Thymus (tissue), 14 donors: ENCODE results near the gene TK1. TPM values are rescaled to one million over a fixed set of nuclear protein-coding genes. Genes with fewer than 3 reads are reported as not detected.
"Not testable (repeated sequence)": the region's sequence is repeated elsewhere in the genome, so short reads cannot be mapped to it uniquely, and the experiment has no call there.

Source experiments
- DNase-seq, 9 donors: peaks; one replicate each; pipeline ENCODE4 v3.0.0-alpha.2; 2013; ENCODE audit warnings: low spot score in 9 of 9, low read depth in 6 of 9, missing footprints in 1 of 9
- H3K27ac ChIP-seq, 2 donors: one replicate each; pipeline ENCODE4 v1.5.1; 2013; ENCODE audit warnings: control low read depth in 1 of 2, low read depth in 1 of 2, low read length in 1 of 2, mild to moderate bottlenecking in 1 of 2, moderate library complexity in 1 of 2
- H3K27me3 ChIP-seq, 2 donors: one replicate each; pipeline ENCODE4 v1.5.1; 2013; ENCODE audit warnings: low read length in 1 of 2; ENCODE audit not compliant: control insufficient read depth in 2 of 2, insufficient read depth in 1 of 2
- H3K36me3 ChIP-seq, 2 donors: one replicate each; pipeline ENCODE4 v1.5.1; 2013; ENCODE audit warnings: low read length in 1 of 2, mild to moderate bottlenecking in 1 of 2, moderate library complexity in 1 of 2; ENCODE audit not compliant: control insufficient read depth in 2 of 2, insufficient read depth in 2 of 2
- H3K4me1 ChIP-seq, 2 donors: one replicate each; pipeline ENCODE4 v1.5.1; 2013; ENCODE audit warnings: low read length in 2 of 2; ENCODE audit not compliant: control insufficient read depth in 2 of 2, insufficient read depth in 2 of 2
- H3K4me3 ChIP-seq, 2 donors: one replicate each; pipeline ENCODE4 v1.5.1; 2013; ENCODE audit warnings: low read length in 2 of 2, control low read depth in 1 of 2, mild to moderate bottlenecking in 1 of 2
- H3K9me3 ChIP-seq, 2 donors: one replicate each; pipeline ENCODE4 v1.5.1; 2013; ENCODE audit warnings: low read length in 1 of 2, mild to moderate bottlenecking in 1 of 2; ENCODE audit not compliant: control insufficient read depth in 2 of 2, insufficient read depth in 1 of 2
- WGBS: extraction: QIAGEN DNeasy Blood & Tissue Kit; methylation state at CpG from one replicate; pipeline ENCODE4 v1.1.7; 2013; 5-methylcytosine and 5-hydroxymethylcytosine counted together
- long read RNA-seq, 10 donors: transcript quantifications; one replicate each; lab custom pipeline, GENCODE V29; 2026
- polyA plus RNA-seq: library from polyadenylated mRNA; stranded (reverse); fragments of 200-250 nt; gene quantifications from one replicate; pipeline ENCODE4 v1.2.3, GENCODE V29; 2013
- total RNA-seq: library from RNA; stranded (reverse); fragments of 120-200 nt; gene quantifications from one replicate; pipeline ENCODE4 v1.2.4, GENCODE V29; 2013
- donor health status: healthy.

The TK1 gene, protein sequence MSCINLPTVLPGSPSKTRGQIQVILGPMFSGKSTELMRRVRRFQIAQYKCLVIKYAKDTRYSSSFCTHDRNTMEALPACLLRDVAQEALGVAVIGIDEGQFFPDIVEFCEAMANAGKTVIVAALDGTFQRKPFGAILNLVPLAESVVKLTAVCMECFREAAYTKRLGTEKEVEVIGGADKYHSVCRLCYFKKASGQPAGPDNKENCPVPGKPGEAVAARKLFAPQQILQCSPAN
- total RNA-seq = 32.3 TPM
- polyA plus RNA-seq = 3.8 TPM
- long read RNA-seq, donor 1, partial matches to known transcripts = 0 of 2 reads
- long read RNA-seq, donor 1, other reads (novel, unspliced or antisense) = 0 of 2 reads
- long read RNA-seq, donor 2 = 0 reads
- long read RNA-seq, donor 3, transcript TK1-201 (7 exons, 1,628 nt) = major isoform, 41 of 42 reads
- long read RNA-seq, donor 3, partial matches to known transcripts = 0 of 42 reads
- long read RNA-seq, donor 3, other reads (novel, unspliced or antisense) = 0 of 42 reads
- long read RNA-seq, donor 4, transcript TK1-201 (7 exons, 1,628 nt) = major isoform, 15 of 15 reads
- long read RNA-seq, donor 4, partial matches to known transcripts = 0 of 15 reads
- long read RNA-seq, donor 4, other reads (novel, unspliced or antisense) = 0 of 15 reads
- long read RNA-seq, donor 5, transcript TK1-201 (7 exons, 1,628 nt) = major isoform, 52 of 66 reads
- long read RNA-seq, donor 5, partial matches to known transcripts = 5 of 66 reads
- long read RNA-seq, donor 5, other reads (novel, unspliced or antisense) = 8 of 66 reads
- long read RNA-seq, donor 6, transcript TK1-201 (7 exons, 1,628 nt) = major isoform, 38 of 38 reads
- long read RNA-seq, donor 6, partial matches to known transcripts = 0 of 38 reads
- long read RNA-seq, donor 6, other reads (novel, unspliced or antisense) = 0 of 38 reads
- long read RNA-seq, donor 7, transcript TK1-201 (7 exons, 1,628 nt) = major isoform, 33 of 44 reads
- long read RNA-seq, donor 7, partial matches to known transcripts = 0 of 44 reads
- long read RNA-seq, donor 7, other reads (novel, unspliced or antisense) = 6 of 44 reads
- long read RNA-seq, donor 8, transcript TK1-201 (7 exons, 1,628 nt) = major isoform, 10 of 10 reads
- long read RNA-seq, donor 8, partial matches to known transcripts = 0 of 10 reads
- long read RNA-seq, donor 8, other reads (novel, unspliced or antisense) = 0 of 10 reads
- long read RNA-seq, donor 9, transcript TK1-201 (7 exons, 1,628 nt) = major isoform, 18 of 19 reads
- long read RNA-seq, donor 9, partial matches to known transcripts = 0 of 19 reads
- long read RNA-seq, donor 9, other reads (novel, unspliced or antisense) = 0 of 19 reads
- long read RNA-seq, donor 10, transcript TK1-201 (7 exons, 1,628 nt) = major isoform, 19 of 21 reads
- long read RNA-seq, donor 10, partial matches to known transcripts = 0 of 21 reads
- long read RNA-seq, donor 10, other reads (novel, unspliced or antisense) = 0 of 21 reads

DNA sequence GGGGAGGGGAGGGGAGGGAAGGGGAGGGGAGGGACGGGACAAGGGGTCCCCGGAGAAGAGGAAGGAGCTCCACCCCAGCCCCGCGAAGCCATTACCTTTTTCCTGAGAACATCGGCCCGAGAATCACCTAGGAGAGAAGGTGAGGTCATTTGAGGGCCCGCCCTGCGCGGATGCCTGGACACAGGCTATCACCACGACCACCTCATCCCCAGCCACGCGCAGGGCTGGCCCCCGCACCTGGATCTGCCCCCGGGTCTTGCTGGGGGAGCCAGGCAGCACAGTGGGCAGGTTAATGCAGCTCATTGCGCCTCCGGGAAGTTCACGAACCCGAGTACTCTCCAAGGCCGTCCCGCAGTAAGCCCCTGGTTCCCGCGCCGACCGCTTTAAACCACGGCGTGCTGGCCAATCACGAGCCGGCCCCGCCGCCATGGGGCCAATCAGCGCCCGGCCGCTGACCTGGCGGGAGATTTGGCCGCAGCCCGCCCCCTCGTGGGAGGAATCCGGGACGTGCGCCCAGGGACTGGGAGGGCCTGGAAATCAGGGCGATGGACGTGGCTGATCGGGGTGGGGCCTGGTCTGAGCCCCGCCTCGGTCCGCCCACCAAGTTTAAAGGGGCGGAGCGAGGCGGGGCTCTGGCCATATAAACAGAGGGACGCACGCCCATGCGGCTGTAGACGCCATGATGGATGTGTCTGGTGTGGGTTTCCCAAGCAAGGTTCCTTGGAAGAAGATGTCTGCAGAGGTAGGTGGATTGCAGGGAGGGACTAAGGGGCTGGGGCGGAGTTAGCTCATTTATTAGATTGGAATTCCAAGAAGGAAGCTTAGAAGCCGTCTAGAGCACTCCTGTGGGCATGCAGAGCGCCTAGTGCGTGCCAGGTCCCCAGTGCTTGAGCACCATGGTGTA lies at the start of gene TK1, which contains the start of gene AFMID:
Gene TK1, minus strand, starts transcription at position 361 of the 904 bp plus-strand sequence. Its CDS starts 58 bp downstream, at position 303.
Gene AFMID, plus strand, starts transcription at position 671 of the 904 bp plus-strand sequence. Its CDS starts 9 bp downstream, at position 680.
- H3K9me3 ChIP-seq = no peaks in the 10 kb centered on the region
- H3K4me3 ChIP-seq = peak within 1 kb of the TSS; percentile 46 to 62
- H3K27me3 ChIP-seq = no peaks in the 10 kb centered on the region
- peak within 1 kb of the TSS; percentile 20 to 60 for H3K27ac ChIP-seq
- WGBS = 5% methylated on average over 57 of the region's 57 CpGs
- peaks cover 9 to 19% of the 10 kb centered on the region in 2 donors for H3K36me3 ChIP-seq
- peak; percentile 40 to 81 (median 57) for DNase-seq
- peaks cover 9 to 39% of the 10 kb centered on the region in 2 donors for H3K4me1 ChIP-seq

DNA sequence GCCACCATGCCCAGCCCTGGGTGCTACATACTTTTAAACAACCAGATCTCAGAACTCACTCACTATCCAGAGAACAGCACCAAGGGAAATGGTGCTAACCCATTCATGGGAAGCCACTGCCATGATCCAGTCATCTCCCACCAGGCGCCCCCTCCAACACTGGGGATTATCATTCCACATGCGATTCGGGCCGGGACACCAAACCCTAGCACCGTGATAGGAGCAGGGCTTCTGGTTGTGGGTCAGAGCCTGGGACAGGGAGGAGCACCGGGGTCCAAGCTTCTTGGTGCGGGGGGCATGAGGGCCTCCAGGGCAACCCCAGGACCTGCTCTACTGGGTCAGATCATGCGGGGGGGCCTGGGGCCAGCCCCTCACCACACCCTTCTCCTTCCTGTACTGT lies 49.0 kb upstream of the TK1 start:
- WGBS = 90% methylated on average over 8 of the region's 8 CpGs
- no peak overlapping the region for H3K4me3 ChIP-seq
- H3K27ac ChIP-seq = no peak overlapping the region
- H3K27me3 ChIP-seq = peaks cover 20 to 25% of the 10 kb centered on the region in 2 donors
- DNase-seq = no peak
- H3K36me3 ChIP-seq = no peaks in the 10 kb centered on the region
- peaks cover 2 to 15% of the 10 kb centered on the region in 2 donors for H3K9me3 ChIP-seq
- H3K4me1 ChIP-seq = peaks cover 15 to 68% of the 10 kb centered on the region in 2 donors

DNA sequence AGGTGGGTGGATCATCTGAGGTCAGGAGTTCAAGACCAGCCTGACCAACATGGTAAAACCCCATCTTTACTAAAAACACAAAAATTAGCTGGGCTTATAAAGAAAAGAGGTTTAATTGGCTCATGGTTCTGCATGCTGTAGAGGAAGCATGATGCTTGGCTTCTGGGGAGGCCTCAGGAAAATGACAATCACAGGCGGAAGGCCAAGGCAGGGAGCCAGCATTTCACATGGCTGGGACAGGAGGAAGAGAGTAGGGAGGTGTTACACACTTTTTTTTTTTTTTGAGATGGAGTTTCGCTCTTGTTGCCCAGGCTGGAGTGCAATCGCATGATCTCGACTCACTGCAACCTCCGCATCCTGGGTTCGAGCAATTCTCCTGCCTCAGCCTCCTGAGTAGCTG lies 48.2 kb upstream of the TK1 start:
- H3K27me3 ChIP-seq = peaks cover 24 to 33% of the 10 kb centered on the region in 2 donors
- peaks cover 22 to 71% of the 10 kb centered on the region in 2 donors for H3K4me1 ChIP-seq
- H3K36me3 ChIP-seq, H3K27ac ChIP-seq, H3K4me3 ChIP-seq, DNase-seq: not testable (repeated sequence)
- H3K9me3 ChIP-seq = peaks cover 2 to 16% of the 10 kb centered on the region in 2 donors
- 94% methylated on average over 6 of the region's 6 CpGs for WGBS

DNA sequence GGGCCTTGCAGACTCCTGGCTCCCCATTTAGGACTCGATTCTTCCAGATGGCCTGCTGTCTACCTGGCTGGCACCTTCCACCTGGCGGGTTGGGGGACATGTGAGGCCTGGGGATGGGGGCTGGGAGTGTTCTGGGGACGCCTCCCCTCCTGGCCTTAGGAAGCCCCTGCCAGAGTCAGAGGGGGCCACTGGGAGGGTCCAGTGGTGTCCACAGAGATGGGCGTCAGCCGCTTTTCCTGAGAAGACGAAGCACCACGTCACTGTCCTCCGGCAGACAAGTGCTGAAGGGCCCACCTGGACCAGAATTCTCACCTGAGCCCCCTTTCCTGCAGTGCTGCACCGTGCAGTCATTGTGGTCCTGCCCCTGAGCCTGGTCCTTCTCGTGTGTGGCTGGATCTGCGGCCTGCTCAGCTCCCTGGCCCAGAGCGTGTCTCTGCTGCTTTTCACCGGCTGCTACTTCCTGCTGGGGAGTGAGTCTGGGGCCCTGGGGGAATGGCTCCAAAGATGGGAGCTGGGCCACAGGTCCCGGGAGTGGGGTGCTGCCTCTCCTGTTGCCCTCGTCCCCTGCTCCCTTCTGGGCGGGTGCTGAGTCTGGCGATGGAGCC lies 47.5 kb upstream of the TK1 start:
- H3K9me3 ChIP-seq = peaks cover 2 to 16% of the 10 kb centered on the region in 2 donors
- WGBS = 97% methylated on average over 17 of the region's 17 CpGs
- no peak for DNase-seq
- H3K27me3 ChIP-seq = peaks cover 24 to 36% of the 10 kb centered on the region in 2 donors
- H3K4me3 ChIP-seq = no peak overlapping the region
- H3K27ac ChIP-seq = no peak overlapping the region
- no peaks in the 10 kb centered on the region for H3K36me3 ChIP-seq
- H3K4me1 ChIP-seq = peaks cover 22 to 69% of the 10 kb centered on the region in 2 donors

DNA sequence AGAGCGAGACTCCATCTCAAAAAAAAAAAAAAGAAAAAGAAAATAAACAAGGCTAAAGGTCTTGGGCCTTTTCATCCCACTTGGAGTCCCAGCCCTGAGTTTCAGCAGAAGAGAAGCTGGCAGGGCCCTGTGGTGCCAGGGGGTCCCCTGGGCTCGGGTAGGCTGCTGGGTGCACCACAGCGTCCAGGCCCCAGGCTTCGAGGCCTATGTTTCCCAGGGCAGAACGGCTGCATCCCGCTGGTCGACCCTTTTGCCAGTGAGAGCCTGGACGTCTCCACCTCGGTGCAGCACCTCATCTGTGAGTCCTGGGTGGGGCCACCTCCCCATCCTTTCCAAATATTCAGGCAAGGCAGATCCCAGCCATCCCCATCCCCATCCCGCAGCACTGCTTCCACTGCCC lies 46.8 kb upstream of the TK1 start:
- DNase-seq = no peak
- H3K4me3 ChIP-seq = no peak overlapping the region
- peaks cover 2 to 16% of the 10 kb centered on the region in 2 donors for H3K9me3 ChIP-seq
- H3K4me1 ChIP-seq = peaks cover 22 to 63% of the 10 kb centered on the region in 2 donors
- WGBS = 99% methylated on average over 10 of the region's 10 CpGs
- no peaks in the 10 kb centered on the region for H3K36me3 ChIP-seq
- H3K27me3 ChIP-seq = peaks cover 24 to 36% of the 10 kb centered on the region in 2 donors
- H3K27ac ChIP-seq = no peak overlapping the region

DNA sequence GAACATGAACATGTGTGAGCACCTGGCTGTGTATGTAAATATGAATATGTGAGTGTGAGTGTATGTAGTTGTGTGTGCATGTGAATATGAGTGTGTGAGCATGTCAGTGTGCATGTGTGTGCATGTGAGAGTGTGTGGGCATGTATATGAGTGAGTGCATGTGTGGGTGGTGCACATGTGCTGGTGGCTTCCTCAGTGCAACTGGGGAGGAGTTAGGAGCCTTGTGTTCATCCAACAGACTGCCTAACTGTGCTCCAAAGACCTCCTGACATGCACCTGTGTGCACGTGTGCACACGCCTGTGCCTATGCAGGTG lies 46.0 kb upstream of the TK1 start:
- no peak for DNase-seq
- H3K4me1 ChIP-seq = peaks cover 21 to 54% of the 10 kb centered on the region in 2 donors
- peaks cover 24 to 36% of the 10 kb centered on the region in 2 donors for H3K27me3 ChIP-seq
- no peaks in the 10 kb centered on the region for H3K36me3 ChIP-seq
- WGBS = 97% methylated on average over 2 of the region's 2 CpGs
- no peak overlapping the region for H3K4me3 ChIP-seq
- H3K27ac ChIP-seq = no peak overlapping the region
- H3K9me3 ChIP-seq = peaks cover 2 to 16% of the 10 kb centered on the region in 2 donors

DNA sequence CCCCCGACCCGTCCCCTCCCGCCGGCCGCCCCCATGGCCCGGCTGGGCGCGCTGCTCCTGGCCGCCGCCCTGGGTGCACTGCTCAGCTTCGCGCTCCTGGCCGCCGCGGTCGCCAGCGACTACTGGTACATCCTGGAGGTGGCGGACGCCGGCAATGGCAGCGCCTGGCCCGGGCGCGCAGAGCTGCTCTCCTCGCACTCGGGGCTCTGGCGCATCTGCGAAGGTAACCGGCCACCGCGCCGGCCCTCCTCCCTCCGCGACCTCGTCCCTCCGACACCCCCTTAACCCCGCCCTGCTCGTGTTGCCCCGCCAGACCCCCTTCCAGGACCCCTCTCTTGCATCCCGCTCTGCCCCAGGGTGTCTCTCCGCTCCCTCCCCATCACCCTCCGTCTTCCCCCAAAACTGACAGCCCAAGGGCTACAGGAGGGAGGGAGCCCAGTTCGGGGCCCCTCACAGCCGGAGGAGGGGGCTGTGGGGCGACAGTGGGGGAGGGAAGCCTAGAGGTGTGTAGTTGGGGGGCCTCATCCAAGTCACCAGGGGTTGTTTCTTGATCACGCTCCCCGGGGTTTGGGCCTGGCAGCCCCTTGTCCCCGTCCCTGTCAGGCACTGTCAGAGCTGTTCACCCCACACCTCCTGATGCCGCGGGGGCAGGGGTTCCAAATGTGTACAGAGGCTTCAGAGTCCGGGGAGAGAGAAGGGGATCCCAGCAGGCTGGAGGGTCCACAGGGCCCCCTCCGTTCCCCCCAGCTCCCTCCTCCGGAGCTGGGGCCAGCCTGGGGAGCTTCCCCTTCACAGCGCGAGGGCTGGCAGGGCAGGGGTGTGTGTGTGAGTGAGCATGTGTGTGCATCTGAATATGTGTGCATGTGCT lies 45.4 kb upstream of the TK1 start:
- H3K27ac ChIP-seq = no peak overlapping the region
- no peak for DNase-seq
- 12% methylated on average over 55 of the region's 55 CpGs for WGBS
- H3K9me3 ChIP-seq = peaks cover 2 to 16% of the 10 kb centered on the region in 2 donors
- peak overlapping the region in 1 of 2 donors; percentile 34 for H3K4me3 ChIP-seq
- no peaks in the 10 kb centered on the region for H3K36me3 ChIP-seq
- peaks cover 19 to 52% of the 10 kb centered on the region in 2 donors for H3K4me1 ChIP-seq
- H3K27me3 ChIP-seq = peaks cover 24 to 36% of the 10 kb centered on the region in 2 donors
